A549 treated with DMSO at 1 μM for 4 hours (cell line): ENCODE measurements around the gene KIF26B. TPM values are rescaled to one million over a fixed set of nuclear protein-coding genes. Genes with fewer than 3 reads are reported as not detected.

Experiments
- total RNA-seq: library from RNA; stranded (reverse); fragments of 200-300 nt; extraction: Qiagen RNA extraction; gene quantifications from 5 replicates; pipeline ENCODE4 v1.2.3, GENCODE V29; 2022; ENCODE audit warnings: low read depth

The KIF26B gene
- 0.02 to 0.14 TPM (median 0.05 TPM) in 5 replicates for total RNA-seq

GRCh38 chr1:245154429-245155271 lies at the start of gene KIF26B:
KIF26B (plus strand) TSS chr1:245154985; CDS start chr1:245155425, 440 bp downstream.

